OCI-LY1 (cell line): Measurements from ENCODE around the gene STX8.
"Not testable (repeated sequence)": the region's sequence is repeated elsewhere in the genome, so short reads cannot be mapped to it uniquely, and the experiment has no call there.

Experiments
- H2AFZ ChIP-seq: fragments of 200-600 bp; sonication (generic), shearing (Covaris generic); 2 replicates; pipeline ENCODE4 v1.6.0; 2014; ENCODE audit warnings: antibody characterized with exemption, mild to moderate bottlenecking, low read length
- H3F3A ChIP-seq: fragments of 200-600 bp; sonication (generic), shearing (Covaris generic); 2 replicates; pipeline ENCODE4 v1.6.0; 2014; ENCODE audit warnings: mild to moderate bottlenecking, antibody characterized with exemption, low read length, moderate library complexity; ENCODE audit not compliant: insufficient read depth
- H3K27ac ChIP-seq: fragments of 200-600 bp; sonication (generic); 2 replicates; pipeline ENCODE4 v1.5.1; 2014; ENCODE audit warnings: low read length, mixed run types, mild to moderate bottlenecking, low read depth; ENCODE audit not compliant: poor library complexity, severe bottlenecking
- H3K27me3 ChIP-seq: fragments of 200-600 bp; sonication (generic); 2 replicates; pipeline ENCODE4 v1.6.0; 2014; ENCODE audit warnings: antibody characterized with exemption, mild to moderate bottlenecking, low read length, moderate library complexity; ENCODE audit not compliant: insufficient read depth
- H3K36me3 ChIP-seq: fragments of 200-600 bp; sonication (generic); 2 replicates; pipeline ENCODE4 v1.6.1; 2014; ENCODE audit warnings: mild to moderate bottlenecking, antibody characterized with exemption, low read length, moderate library complexity, mixed read lengths; ENCODE audit not compliant: insufficient read depth
- H3K4me1 ChIP-seq: fragments of 200-600 bp; sonication (generic); 2 replicates; pipeline ENCODE4 v1.5.1; 2014; ENCODE audit warnings: mild to moderate bottlenecking, low read length, moderate library complexity; ENCODE audit not compliant: insufficient read depth, severe bottlenecking
- H3K4me2 ChIP-seq: fragments of 200-600 bp; sonication (generic), shearing (Covaris generic); 2 replicates; pipeline ENCODE4 v1.6.1; 2014; ENCODE audit warnings: low read length
- H3K4me3 ChIP-seq: fragments of 200-600 bp; sonication (generic); 2 replicates; pipeline ENCODE4 v1.5.1; 2014; ENCODE audit warnings: low read length, low read depth, mild to moderate bottlenecking, mixed read lengths; ENCODE audit not compliant: poor library complexity, severe bottlenecking
- H3K79me2 ChIP-seq: fragments of 200-600 bp; shearing (Covaris generic); 2 replicates; pipeline ENCODE4 v1.6.1; 2016; ENCODE audit warnings: mixed run types, low read length, mixed read lengths; ENCODE audit not compliant: insufficient read depth
- H3K9ac ChIP-seq: fragments of 200-600 bp; sonication (generic), shearing (Covaris generic); 2 replicates; pipeline ENCODE4 v1.6.1; 2014; ENCODE audit warnings: mild to moderate bottlenecking, low read length, mixed read lengths
- H3K9me2 ChIP-seq: fragments of 200-600 bp; sonication (generic), shearing (Covaris generic); 2 replicates; pipeline ENCODE4 v1.6.1; 2014; ENCODE audit warnings: low read depth, mild to moderate bottlenecking, low read length, mixed read lengths
- H3K9me3 ChIP-seq: fragments of 200-600 bp; shearing (Covaris generic); 2 replicates; pipeline ENCODE4 v1.6.1; 2014; ENCODE audit warnings: low read length, mixed read lengths
- H4K20me1 ChIP-seq: fragments of 200-600 bp; sonication (generic), shearing (Covaris generic); 2 replicates; pipeline ENCODE4 v1.6.0; 2016; ENCODE audit warnings: mild to moderate bottlenecking, low read length; ENCODE audit not compliant: insufficient read depth
- EZH2 ChIP-seq: fragments of 200-600 bp; sonication (generic), shearing (Covaris generic); IDR thresholded peaks from 2 replicates; pipeline ENCODE4 v1.8.0; 2017; ENCODE audit warnings: borderline replicate concordance, mixed run types, mild to moderate bottlenecking, antibody characterized with exemption, low read length, moderate library complexity, mixed read lengths
- TF ChIP-seq, protein P1 (sequence below): fragments of 200-600 bp; sonication (generic), shearing (Covaris generic); IDR thresholded peaks from 2 replicates; pipeline ENCODE4 v1.5.1; 2017; ENCODE audit warnings: mild to moderate bottlenecking, antibody characterized with exemption, low read length, moderate library complexity, mixed read lengths

Gene STX8

DNA sequence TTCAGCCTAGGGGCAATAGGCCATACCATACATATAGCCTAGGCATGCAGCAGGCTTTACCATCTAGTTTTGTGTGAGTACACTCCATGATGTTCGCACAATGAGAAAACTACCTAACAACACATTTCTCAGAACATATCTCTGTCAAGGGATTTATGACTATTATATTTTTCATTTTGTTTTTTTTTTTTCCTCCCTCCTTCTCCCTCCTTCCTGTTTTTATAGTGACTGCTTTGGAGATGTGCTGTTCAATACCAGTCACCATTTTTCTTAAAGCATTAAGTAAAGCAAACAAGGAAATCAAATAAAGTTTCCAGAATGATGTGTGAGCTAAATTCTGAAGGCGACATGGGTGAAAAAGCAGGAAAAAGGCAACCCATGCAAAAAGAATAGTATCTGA lies 194.6 kb downstream of the STX8 start:
- no peaks in the 10 kb centered on the region for H3K27me3 ChIP-seq
- TF ChIP-seq EZH2 = no peak
- TF ChIP-seq, protein P1, sequence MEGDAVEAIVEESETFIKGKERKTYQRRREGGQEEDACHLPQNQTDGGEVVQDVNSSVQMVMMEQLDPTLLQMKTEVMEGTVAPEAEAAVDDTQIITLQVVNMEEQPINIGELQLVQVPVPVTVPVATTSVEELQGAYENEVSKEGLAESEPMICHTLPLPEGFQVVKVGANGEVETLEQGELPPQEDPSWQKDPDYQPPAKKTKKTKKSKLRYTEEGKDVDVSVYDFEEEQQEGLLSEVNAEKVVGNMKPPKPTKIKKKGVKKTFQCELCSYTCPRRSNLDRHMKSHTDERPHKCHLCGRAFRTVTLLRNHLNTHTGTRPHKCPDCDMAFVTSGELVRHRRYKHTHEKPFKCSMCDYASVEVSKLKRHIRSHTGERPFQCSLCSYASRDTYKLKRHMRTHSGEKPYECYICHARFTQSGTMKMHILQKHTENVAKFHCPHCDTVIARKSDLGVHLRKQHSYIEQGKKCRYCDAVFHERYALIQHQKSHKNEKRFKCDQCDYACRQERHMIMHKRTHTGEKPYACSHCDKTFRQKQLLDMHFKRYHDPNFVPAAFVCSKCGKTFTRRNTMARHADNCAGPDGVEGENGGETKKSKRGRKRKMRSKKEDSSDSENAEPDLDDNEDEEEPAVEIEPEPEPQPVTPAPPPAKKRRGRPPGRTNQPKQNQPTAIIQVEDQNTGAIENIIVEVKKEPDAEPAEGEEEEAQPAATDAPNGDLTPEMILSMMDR = no peak

DNA sequence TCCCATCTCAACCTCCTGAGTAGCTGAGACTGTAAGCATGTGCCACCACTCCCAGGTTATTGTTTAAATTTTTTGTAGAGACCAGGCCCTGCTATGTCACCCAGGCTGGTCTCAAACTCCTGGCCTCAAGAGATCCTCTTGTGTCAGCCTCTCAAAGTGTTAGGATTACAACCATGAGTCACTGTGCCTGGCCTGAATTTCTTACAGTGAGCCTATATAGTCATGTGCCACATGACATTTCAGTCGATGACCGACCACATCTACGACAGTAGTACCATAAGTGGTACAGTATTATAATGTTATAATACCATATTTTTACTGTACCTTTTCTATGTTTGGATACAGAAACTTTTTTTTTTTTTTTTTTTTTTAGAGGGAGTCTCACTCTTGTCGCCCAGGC lies 195.3 kb downstream of the STX8 start:
- H2AFZ ChIP-seq = no peak overlapping the region

More for the DNA sequence above, 194.6 kb downstream of the STX8 start:
- Histone ChIP-seq H3K79me2 (no peaks in the 10 kb centered on the region), H3K9ac (no peak overlapping the region), H3K36me3 (no peaks in the 10 kb centered on the region; the same call in 1 of the 2 replicates), H2AFZ (no peak overlapping the region), H3K4me3 (no peak overlapping the region), H3K4me1 (peaks cover under 1% of the 10 kb centered on the region), H3K9me3 (no peaks in the 10 kb centered on the region), H3K4me2 (no peak overlapping the region), H4K20me1 (no peaks in the 10 kb centered on the region), H3K27ac (no peak overlapping the region), H3K9me2 (no peaks in the 10 kb centered on the region), H3F3A (no peaks in the 10 kb centered on the region)

DNA sequence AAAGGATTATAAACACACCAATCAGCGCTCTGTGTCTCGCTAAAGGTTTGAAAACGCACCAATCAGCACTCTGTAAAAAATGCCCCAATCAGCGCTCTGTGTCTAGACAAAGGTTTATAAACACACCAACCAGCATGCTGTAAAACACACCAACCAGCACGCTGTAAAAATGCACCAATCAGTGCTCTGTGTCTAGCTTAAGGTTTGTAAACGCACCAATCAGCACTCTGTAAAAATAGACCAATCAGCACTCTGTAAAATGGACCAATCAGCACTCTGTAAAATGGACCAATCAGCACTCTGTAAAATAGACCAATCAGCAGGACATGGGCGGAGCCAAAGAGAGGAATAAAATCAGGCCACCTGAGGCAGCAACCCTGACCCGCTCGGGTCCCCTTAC lies 199.4 kb downstream of the STX8 start:
- H3K36me3 ChIP-seq, H2AFZ ChIP-seq, H3K4me3 ChIP-seq, H3K27me3 ChIP-seq, H3K27ac ChIP-seq, H4K20me1 ChIP-seq, H3K9ac ChIP-seq, H3K4me1 ChIP-seq, H3K4me2 ChIP-seq, H3F3A ChIP-seq, H3K9me2 ChIP-seq, H3K79me2 ChIP-seq, H3K9me3 ChIP-seq: not testable (repeated sequence)

More for the DNA sequence above, 195.3 kb downstream of the STX8 start:
- no peak overlapping the region for H3K27ac ChIP-seq
- no peaks in the 10 kb centered on the region for H3K27me3 ChIP-seq
- no peaks in the 10 kb centered on the region for H3K79me2 ChIP-seq
- no peaks in the 10 kb centered on the region for H3K4me1 ChIP-seq
- H3K9me2 ChIP-seq = no peaks in the 10 kb centered on the region
- no peaks in the 10 kb centered on the region for H3F3A ChIP-seq
- no peaks in the 10 kb centered on the region for H3K9me3 ChIP-seq
- no peaks in the 10 kb centered on the region for H4K20me1 ChIP-seq
- TF ChIP-seq EZH2 = no peak
- TF ChIP-seq, protein P1 = no peak
- H3K9ac ChIP-seq = no peak overlapping the region
- no peak overlapping the region for H3K4me3 ChIP-seq
- H3K4me2 ChIP-seq = no peak overlapping the region
- no peaks in the 10 kb centered on the region; the same call in 1 of the 2 replicates for H3K36me3 ChIP-seq

DNA sequence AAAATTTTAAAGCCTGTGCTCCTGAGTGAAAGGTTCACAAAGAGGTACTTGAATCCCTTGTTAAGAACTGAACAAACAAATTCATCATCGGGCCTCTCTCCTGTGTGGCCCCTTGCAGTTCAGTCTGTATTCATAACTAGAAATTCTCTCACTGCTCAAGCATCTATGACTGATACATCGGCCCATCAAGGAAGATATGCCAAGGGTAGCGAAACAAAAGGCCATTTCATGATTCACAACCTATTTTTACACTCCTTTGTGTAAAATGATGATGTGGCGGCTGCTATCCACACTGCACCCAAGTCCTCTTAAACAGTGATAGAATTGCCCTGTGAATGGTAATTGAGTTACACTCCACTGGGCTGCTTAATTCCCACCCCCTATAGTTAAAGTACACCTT lies 204.6 kb downstream of the STX8 start:
- Histone ChIP-seq H3F3A (no peaks in the 10 kb centered on the region), H2AFZ (no peak overlapping the region), H3K27me3 (no peaks in the 10 kb centered on the region), H3K4me3 (no peak overlapping the region), H3K9me3 (no peaks in the 10 kb centered on the region), H3K9me2 (no peaks in the 10 kb centered on the region), H3K9ac (no peak overlapping the region), H3K4me2 (no peak overlapping the region), H3K36me3 (no peaks in the 10 kb centered on the region; the same call in 1 of the 2 replicates), H4K20me1 (no peaks in the 10 kb centered on the region), H3K4me1 (no peaks in the 10 kb centered on the region), H3K27ac (no peak overlapping the region), H3K79me2 (no peaks in the 10 kb centered on the region)
- TF ChIP-seq, protein P1 = no peak
- TF ChIP-seq EZH2 = no peak
